HG03520 (cell line): ENCODE data around the gene GAL3ST3.

Experiments used
- ATAC-seq: cut with Tn5 transposase; IDR thresholded peaks from one replicate; pipeline ENCODE4 v1.9.1; 2021; ENCODE audit warnings: mild to moderate bottlenecking, moderate library complexity; ENCODE audit not compliant: unreplicated experiment

GAL3ST3 gene

DNA sequence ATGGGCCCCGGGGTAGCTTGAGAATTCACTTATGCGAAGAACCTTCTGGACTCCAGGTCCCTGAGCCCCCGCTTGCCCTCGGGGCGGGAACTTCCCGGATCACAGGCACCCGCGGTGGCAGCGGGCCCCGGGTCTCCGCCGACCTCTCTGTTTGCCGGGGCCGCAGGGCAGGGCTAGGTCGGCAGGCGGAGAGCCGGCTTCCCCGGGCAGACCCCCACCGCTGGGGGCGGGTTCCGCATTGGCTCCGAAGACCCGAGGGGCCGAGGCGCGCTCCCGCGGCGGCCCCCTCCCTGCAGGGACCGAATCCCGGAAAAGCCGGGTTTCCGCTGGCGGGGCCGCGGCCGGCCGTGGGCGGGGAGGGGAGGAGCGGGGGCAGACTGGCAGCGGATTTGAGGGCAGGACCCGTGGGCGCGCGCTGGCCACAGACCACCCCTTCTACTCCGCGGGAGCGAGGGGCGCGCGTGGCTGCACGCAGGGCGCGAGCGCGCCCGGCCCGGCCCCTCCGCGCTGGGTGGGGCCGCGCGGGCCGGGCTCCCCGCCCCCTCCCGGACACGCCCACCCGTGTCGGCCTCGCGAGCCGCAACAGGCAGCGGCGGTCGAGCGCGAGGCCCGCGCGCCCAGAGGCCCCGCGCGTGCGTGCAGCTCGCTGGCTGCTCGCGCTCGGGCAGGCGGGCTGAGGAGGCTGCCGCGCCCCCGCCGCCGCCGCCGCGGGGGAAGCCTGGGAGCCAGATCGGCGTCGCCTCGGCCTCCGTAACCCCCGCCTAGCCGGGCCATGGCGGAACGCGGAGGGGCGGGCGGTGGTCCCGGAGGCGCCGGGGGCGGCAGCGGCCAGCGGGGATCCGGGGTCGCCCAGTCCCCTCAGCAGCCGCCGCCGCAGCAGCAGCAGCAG is 21.0 kb upstream of the GAL3ST3 start, which contains the start of gene PACS1:
Gene PACS1, plus strand, starts transcription at position 558 of the 889 bp plus-strand sequence. Its CDS starts 215 bp downstream, at position 773.
- ATAC-seq, result peak; percentile 31

DNA sequence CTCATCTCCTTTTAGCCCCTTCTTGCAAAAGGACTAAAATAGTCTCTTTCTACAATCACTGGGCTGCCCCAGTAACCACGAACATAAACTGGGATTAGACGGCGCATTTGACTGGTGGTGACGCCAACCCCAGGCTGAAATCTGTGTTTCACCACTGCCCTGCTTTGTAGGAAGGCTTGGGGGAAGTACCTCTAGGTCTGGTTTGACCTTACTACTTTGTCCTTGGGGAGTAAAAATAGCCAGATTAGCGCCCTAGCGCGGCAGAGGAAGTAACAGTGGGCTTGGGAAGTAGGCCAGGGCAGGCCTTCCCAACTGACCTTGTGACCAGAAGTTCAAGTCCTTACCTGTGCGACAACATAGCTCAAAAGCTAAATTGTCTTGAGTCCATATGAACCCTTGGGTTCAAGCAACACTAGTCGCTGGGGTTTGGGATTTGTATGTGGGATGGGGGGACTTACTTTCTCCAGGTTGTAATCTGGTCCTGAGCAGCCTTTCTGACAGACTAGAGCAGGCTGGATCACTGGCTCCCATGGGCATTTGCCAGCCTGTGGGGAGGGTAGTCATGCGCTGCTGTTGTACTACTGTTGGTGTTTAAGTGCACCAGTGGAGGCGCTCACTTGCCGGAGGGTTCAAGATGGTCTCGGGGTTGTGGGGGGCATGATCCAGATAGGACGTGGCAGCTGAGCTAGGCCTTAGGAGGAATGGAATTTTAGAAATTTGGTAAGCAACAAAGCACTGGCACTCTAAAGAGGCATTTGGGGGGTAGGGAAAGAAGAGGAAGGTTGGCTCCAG is 20.2 kb upstream of the GAL3ST3 start:
- ATAC-seq, result peak; percentile 2

DNA sequence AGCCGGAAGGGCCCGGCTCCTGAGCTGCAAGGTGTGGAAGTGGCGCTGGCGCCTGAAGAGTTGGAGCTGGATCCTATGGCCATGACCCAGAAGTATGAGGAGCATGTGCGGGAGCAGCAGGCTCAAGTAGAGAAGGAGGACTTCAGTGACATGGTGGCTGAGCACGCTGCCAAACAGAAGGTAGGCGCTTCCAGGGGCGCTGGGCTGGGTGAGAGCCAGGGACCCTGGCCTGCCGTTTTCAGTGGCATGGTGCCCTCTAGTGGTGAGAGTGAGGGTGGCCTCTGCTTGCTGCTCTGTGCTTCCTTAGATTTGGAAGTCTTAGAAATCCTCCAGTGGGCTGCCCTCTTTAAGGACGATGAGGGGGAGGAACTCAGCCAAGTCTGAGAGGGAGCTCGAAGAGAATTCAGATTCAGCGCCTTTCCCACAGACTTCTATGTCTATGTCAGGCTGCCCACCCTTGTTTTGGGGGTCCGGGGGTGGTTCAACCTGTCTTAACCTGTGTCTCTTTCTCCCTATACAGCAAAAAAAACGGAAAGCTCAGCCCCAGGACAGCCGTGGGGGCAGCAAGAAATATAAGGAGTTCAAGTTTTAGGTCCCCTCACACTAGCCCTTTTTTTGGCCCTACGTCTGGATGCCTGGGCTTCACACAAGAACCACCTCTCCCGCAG is 19.3 kb upstream of the GAL3ST3 start:
- ATAC-seq, result no peak

DNA sequence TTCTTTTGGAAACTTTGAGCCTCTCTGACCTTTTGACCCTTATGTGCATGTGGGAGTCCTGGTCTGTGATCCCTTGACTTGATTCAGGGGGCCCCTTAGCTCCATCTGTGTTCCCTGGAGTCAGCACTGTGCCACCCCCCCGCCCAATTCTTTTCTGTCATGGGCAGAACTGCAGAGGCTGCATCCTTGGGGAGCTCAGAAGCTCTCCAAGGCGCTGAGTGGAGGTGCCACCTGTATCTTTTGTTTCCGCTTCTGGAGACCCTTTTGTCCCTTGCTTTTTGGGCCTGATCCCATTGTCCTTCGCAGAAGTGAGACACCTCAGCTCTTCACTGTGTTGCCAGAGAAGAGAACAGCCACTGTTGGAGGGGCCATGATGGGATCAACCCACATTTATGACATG is 18.7 kb upstream of the GAL3ST3 start:
- ATAC-seq, result no peak

DNA sequence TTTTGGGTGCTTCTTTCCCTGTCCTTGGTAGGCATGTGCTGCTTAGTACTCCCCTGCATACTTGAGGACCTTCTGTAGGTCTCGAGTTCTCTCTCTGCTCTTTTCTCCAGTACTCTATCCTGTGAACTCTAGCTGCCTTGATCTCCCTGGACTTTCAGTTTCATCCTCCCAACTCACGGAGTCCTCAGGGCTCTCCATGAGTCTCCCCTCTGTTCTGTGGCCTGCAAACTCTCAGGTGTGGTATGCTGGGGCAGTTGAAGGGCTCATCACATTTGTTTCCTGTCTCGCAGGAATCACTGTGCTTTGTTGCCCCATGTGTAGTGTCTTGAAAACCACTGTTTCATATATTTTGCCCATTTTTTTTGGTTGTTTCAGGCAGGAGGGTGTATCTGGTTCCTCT is 17.8 kb upstream of the GAL3ST3 start:
- no peak for ATAC-seq

DNA sequence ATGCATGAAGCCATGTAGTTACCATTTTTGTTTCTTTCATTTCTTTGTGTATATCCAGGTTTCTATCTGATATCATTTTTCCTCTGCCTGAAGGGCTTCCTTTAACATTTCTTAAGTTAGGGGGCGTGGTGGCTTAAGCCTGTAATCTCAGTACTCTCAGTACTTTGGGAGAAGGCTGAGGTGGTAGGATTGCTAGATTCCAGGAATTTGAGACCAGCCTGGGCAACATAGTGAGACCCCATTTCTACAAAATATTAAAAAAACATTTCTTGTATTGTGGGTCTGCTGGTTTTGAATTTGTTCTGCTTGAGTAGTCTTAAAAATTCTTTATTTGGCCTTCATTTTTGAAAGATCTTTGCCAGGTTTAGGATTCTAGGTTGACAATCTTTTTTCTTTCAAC is 15.6 kb upstream of the GAL3ST3 start:
- no peak for ATAC-seq

DNA sequence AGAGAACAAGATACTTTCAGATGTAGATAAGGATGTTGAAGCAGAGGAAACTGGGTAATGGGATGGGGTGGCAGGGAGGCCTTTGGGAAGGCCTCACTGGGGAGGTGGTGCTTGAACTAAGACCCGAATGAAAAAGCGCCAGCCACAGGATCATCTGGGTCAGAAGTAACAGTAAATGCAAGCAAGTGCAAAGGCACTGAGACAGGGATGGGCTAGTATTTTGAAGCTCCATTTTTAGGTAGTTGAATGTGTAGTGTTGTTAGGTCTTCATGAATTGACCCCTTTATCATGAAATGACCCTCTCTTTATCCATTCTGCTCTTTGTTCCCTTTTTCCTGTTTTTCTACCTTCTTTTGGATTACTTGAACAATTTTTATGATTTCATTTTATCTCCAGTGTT is 14.9 kb upstream of the GAL3ST3 start:
- ATAC-seq, result no peak

DNA sequence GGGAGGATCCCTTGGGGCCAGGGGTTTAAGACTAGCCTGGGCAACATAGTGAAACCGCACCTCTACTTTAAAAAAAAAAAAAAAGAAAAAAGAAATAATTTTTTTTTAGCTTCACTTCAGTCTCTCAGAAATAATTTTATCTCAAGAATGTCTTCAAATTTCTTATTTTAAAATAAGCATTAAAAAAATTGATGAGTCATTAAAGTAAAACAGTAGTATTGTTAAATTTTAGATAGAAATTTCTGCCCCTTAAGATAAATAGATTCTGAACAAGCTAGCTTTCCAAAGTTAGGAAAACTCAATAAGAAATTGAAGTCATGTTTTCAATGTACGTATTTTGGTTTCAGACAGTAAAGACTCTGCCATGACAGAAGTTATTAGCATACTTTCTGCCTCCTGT is 13.4 kb upstream of the GAL3ST3 start:
- no peak for ATAC-seq

DNA sequence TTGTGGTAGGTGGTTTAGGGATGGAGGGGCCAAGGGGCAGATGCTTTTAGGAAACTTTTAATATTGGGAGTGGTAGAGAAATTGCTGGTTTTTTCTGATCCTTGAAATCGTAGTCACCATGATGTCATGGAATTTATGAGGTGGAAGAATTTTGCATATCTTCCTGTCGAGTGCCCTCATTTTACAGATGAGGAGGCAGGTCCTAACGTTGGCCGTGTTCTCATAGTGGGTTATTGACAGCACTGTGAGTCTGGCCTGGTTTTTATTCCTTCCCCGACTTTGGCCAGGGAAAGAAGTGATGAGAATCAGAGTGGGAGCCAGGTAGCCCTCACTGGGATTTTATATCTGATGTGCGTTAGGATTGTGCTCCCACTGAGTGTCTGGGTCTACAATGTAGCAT is 12.3 kb upstream of the GAL3ST3 start:
- no peak for ATAC-seq

DNA sequence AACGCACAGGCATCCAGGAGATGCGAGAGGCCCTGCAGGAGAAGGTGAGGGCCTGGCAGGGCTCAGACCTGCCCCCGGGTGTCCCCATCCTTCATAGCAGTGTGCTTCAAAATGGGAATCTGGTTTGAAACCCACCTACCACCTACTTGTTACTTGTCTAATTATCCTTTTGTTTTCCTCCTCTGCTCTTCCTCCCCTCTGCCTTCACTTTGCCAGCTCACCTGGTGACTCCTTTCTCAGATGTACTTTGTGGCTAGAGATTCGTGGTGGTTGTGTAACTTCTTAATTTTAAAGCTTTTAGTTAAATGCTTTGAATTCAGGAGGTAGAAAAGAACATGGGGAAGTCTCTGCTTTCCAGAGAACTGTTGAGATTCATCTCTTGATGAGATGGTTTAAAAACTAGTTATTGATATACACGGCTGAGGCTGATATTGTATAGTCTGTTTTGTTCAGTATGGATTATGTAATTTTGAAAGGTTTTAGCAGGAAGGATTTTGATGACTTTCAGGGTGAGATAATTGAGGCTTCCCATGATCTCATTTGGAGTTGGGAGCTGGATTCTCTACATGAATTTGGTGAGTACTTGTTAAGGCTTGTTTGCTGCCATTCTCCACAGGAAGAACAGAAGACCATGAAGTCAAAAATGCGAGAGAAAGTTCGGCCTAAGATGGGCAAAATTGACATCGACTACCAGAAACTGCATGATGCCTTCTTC is 11.2 kb upstream of the GAL3ST3 start:
- ATAC-seq, result no peak

DNA sequence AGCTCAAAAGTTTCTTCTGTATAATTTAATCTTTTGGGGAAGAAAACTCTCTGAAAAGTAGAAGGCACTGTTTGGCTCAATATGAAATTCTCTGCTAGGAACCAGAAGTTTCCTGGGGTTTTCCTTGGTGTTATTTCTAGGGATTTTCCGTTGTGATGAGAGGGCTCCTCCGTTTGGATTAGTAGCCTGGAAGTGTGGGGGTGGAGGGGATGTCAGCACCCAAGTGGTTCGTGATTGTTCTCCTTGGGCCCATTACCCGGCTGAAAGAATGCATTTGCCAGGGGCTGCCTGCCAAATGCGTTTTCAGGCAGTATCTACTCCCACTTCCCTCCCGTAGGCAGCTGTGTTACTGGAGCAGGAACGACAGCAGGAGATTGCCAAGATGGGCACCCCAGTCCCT is 7.5 kb upstream of the GAL3ST3 start:
- no peak for ATAC-seq

DNA sequence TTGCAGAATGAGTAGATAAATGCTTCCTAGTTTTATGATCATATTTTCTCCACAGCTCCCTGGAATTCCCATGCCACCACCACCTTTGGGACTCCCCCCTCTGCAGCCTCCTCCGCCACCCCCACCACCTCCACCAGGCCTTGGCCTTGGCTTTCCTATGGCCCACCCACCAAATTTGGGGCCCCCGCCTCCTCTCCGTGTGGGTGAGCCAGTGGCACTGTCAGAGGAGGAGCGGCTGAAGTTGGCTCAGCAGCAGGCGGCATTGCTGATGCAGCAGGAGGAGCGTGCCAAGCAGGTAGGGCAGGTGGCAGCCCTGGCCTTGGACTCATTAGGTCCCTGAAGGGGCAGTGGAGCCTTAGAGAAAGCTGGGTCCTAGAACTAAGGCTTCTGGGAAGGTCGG is 6.1 kb upstream of the GAL3ST3 start:
- no peak for ATAC-seq

DNA sequence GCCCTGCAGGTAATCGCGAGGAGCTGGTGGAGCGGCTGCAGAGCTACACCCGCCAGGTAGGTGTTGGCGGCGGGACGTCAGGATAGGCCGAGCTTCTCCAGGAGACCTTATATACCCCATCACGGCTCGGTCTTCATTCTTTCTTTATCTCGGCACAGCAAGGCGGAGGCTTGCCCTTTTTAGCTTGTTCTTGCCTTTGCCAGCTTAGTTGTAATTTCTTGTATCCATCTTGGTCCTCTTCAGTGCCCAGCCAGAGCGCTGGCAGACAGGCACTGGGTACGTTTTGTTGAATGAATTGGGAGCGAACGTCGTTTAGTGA is 3.7 kb upstream of the GAL3ST3 start:
- no peak for ATAC-seq

DNA sequence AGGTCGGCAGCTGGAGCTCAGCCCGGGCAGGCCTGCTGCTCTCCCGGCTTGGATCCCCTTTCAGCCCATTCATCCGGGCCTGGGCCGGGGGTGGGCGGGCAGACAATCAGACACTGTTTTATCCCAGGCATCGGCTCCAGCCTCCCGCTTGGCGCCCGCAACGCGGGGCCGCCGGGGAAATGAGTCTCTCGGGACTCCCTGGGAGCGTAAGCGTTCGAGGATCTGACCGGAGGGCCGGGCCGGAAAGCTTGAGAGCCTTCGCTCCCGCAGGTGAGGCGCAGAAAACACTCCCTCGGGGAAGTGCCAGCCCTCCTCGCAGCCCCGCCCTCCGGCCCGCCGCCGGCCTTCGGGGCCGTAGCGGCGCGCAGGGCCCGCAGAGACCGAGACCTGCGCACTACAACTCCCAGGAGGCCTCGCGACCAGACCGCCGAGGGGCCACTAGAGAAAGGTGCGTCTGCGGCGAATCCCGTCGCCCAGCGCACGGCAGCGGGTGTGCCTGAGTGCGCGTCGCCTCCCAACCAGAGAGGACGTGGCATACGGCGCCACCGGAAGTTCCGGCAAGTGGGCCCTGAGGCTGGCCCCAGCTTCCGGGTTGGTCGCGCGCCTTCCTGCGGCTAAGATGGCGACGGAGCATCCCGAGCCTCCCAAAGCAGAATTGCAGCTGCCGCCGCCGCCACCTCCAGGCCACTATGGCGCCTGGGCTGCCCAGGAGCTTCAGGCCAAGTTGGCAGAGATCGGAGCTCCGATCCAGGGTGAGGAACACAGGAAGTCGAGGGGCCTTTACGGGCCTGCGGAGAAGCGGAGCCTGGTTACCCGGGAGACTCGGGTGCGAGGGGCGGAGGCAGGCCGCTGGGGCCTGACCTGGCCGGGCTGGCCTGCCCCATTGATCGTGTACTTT is 3.1 kb upstream of the GAL3ST3 start, which contains the start of gene SF3B2:
Gene SF3B2, plus strand, starts transcription at position 599 of the 898 bp plus-strand sequence. Its CDS starts 21 bp downstream, at position 620.
- peak; percentile 91 for ATAC-seq

DNA sequence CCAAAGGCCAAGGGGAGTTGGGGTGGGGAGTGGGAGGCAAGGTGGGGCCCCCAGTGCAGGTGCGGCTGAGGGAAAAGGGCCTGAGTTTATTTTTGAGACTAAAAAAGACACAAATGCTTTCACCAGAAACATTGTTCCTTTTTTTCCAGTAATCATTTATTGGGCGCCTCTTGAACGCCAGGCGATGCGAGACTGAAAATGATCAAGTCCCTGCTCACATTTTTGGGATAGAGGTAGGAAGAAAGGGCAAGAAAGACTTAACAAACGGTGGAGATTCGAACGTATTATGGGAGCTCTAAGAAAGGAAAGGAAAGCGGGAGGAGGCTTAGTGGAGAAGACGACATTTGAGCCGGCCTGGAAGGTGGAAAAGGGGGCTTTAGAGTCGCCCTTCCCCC is 2.4 kb upstream of the GAL3ST3 start:
- ATAC-seq, result no peak

DNA sequence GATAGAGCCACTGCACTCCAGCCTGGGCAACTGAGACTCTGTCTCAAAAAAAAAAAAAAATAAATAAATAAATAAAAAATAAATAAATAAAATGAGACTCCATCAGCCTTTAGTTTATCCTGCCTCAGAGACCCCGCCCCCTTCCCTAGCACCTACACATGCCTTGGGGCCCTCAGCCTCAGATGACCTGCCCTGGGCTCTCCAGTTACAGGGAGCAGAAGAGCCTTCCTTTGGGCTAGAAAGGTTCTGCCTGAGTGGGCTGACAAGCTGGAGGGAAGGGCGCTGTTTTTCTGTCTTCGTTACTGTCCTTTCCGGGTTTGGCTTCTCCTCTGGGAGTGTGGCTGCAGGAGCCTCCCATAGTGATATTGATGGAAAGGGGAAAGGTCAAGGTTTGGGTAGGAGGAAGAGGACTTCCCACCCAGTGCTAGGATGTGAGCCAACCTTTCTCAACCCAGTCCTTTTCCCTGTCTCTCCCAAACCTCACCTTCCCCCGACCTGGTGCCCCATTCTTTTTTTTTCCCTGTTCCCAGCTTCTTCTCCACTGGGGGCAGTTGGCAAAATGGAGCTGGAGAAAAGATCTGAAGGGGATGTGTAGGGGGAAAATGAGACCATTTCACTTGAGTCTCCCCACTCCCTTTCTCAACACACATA is 1.7 kb upstream of the GAL3ST3 start:
- ATAC-seq, result no peak

DNA sequence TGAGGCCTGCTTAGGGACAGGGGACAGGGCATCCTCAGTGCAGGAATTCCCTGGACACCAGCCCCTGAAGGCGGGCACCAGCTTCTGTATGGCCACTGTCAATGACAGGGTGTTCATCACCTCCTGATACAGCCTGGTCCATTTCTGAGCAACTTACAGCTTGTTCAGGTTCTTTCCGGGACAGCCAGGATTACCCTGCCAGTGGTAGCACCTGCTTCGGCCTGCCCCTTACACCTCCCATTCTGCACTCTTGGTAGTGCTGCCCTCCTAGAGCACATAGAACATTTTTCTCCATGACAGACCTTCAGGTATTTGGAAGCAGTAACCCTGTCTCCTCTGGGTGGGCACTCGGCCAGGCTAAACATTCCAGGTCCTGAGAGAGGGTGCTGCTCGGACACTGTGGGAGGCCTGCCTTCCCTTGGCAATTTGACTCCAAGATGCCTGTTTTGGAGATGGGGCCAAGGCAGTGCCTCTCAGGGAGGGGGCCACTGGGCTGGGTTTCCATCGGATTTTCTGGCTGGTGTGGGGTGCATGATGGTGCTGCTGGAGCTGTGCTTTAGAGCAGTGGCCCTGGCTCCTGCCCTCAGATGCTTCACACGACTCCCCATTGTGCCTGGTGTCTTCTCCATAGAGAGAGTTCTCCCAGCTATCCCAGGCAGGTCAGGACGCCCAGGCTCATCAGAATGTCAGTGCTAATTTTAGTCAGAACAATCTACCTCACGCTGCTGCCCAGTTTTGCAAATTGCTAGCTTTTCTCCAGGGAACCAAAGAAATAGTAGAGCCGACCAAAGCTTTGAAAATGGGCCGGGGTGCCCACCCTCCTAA is 1.2 kb downstream of the GAL3ST3 start:
- ATAC-seq, result no peak

DNA sequence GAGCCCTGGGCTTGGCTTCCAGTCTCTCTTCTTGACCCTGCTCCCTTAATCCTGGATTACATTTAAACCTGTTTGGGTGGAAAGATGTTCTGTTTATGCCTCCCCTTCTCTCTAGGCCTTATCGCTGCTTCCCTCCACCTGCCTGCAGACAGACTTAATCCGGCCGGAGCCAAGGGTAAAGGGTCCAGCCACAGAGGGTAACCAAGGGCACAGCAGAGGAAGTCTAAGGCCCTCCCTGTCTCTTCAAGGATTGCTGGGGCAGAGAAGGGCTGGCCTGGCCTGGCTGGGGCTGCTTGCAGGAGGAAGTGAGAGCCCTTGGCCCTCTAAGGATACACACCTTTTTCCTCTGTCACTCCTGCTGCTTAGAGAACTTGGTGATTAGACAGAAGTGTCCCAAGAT is 2.1 kb downstream of the GAL3ST3 start:
- ATAC-seq, result no peak
